Measurements from ENCODE around the gene PPP1R3A.

The PPP1R3A gene

GRCh38 chr7:113873554-113874151, 45.2 kb downstream of the PPP1R3A start:
- no peak for DNase-seq (ENCODE audit: low read depth, low spot score)
- H3K4me3 ChIP-seq (ENCODE audit: low read depth, low read length): no peak overlapping the region
- CTCF ChIA-PET: no interaction called here
- no peak for TF ChIP-seq CTCF (IDR thresholded peaks at IDR 0.05; ENCODE audit: insufficient read depth, low read length, missing control alignments)
- POLR2A ChIA-PET: no interaction called here

GRCh38 chr7:113872981-113873380, 45.8 kb downstream of the PPP1R3A start:
- DNase-seq (ENCODE audit: low read depth, low spot score): no peak
- no peak for TF ChIP-seq CTCF (IDR thresholded peaks at IDR 0.05; ENCODE audit: insufficient read depth, low read length, missing control alignments)
- CTCF ChIA-PET: no interaction called here
- no peak overlapping the region for H3K4me3 ChIP-seq (ENCODE audit: low read depth, low read length)
- POLR2A ChIA-PET: no interaction called here

- no peak overlapping the region for H3K4me3 ChIP-seq (ENCODE audit: low read depth, low read length)
- ChIA-PET CTCF (no interaction called here), POLR2A (no interaction called here)
These were observed 51.5 kb downstream of the PPP1R3A start for GRCh38 chr7:113867325-113867724.

GRCh38 chr7:113856010-113856409, 62.8 kb downstream of the PPP1R3A start:
- POLR2A ChIA-PET: no interaction called here
- TF ChIP-seq CTCF (IDR thresholded peaks at IDR 0.05; ENCODE audit: insufficient read depth, low read length, missing control alignments): no peak
- no peak for DNase-seq (ENCODE audit: low read depth, low spot score)
- CTCF ChIA-PET: no interaction called here
- no peak overlapping the region for H3K4me3 ChIP-seq (ENCODE audit: low read depth, low read length)

More at GRCh38 chr7:113867325-113867724, 51.5 kb downstream of the PPP1R3A start:
- no peak for TF ChIP-seq CTCF (IDR thresholded peaks at IDR 0.05; ENCODE audit: insufficient read depth, low read length, missing control alignments)
- DNase-seq (ENCODE audit: low read depth, low spot score): no peak

- TF ChIP-seq CTCF (IDR thresholded peaks at IDR 0.05; ENCODE audit: insufficient read depth, low read length, missing control alignments): no peak
- no peak for DNase-seq (ENCODE audit: low read depth, low spot score)
- no peak overlapping the region for H3K4me3 ChIP-seq (ENCODE audit: low read depth, low read length)
- ChIA-PET POLR2A (no interaction called here), CTCF (no interaction called here)
These were observed 77.9 kb downstream of the PPP1R3A start for GRCh38 chr7:113840954-113841353.

- TF ChIP-seq CTCF (IDR thresholded peaks at IDR 0.05; ENCODE audit: insufficient read depth, low read length, missing control alignments): no peak
- ChIA-PET CTCF (no interaction called here), POLR2A (no interaction called here)
- DNase-seq (ENCODE audit: low read depth, low spot score): no peak
- no peak overlapping the region for H3K4me3 ChIP-seq (ENCODE audit: low read depth, low read length)
These were observed 83.4 kb downstream of the PPP1R3A start for GRCh38 chr7:113835367-113835766.
